GM18519 (cell line): ENCODE measurements around the gene RXFP4.

ENCODE experiments used
- ATAC-seq: cut with Tn5 transposase; IDR thresholded peaks from one replicate; pipeline ENCODE4 v1.9.1; 2021; ENCODE audit warnings: mild to moderate bottlenecking, moderate library complexity; ENCODE audit not compliant: unreplicated experiment, low FRiP score

Gene RXFP4

GRCh38 chr1:155954645-155955044 is 13.2 kb downstream of the RXFP4 start:
- ATAC-seq = no peak

- ATAC-seq = no peak
Measured at GRCh38 chr1:155957411-155957915, 16.0 kb downstream of the RXFP4 start.

GRCh38 chr1:155960081-155960745 is 18.8 kb downstream of the RXFP4 start:
- no peak for ATAC-seq

GRCh38 chr1:155961937-155962336 is 20.5 kb downstream of the RXFP4 start:
- no peak for ATAC-seq

GRCh38 chr1:155962599-155963211 is 21.3 kb downstream of the RXFP4 start:
- ATAC-seq = no peak

GRCh38 chr1:155964193-155964592 is 22.8 kb downstream of the RXFP4 start:
- ATAC-seq = no peak

GRCh38 chr1:155966135-155966534 is 24.7 kb downstream of the RXFP4 start:
- no peak for ATAC-seq

- ATAC-seq = no peak
Measured at GRCh38 chr1:155966750-155967149, 25.3 kb downstream of the RXFP4 start.

- no peak for ATAC-seq
Measured at GRCh38 chr1:155967341-155968050, 26.1 kb downstream of the RXFP4 start.

- ATAC-seq = no peak
Measured at GRCh38 chr1:155968051-155968400, 26.6 kb downstream of the RXFP4 start.

GRCh38 chr1:155968670-155969069 is 27.2 kb downstream of the RXFP4 start:
- no peak for ATAC-seq

GRCh38 chr1:155969377-155969791 is 27.9 kb downstream of the RXFP4 start:
- no peak for ATAC-seq

GRCh38 chr1:155970531-155971167 is 29.2 kb downstream of the RXFP4 start:
- no peak for ATAC-seq

GRCh38 chr1:155971910-155972809 is 30.7 kb downstream of the RXFP4 start:
- ATAC-seq = no peak

GRCh38 chr1:155973723-155974122 is 32.3 kb downstream of the RXFP4 start:
- no peak for ATAC-seq

GRCh38 chr1:155974208-155975115 is 33.0 kb downstream of the RXFP4 start:
- ATAC-seq = no peak

GRCh38 chr1:155975375-155976061 is 34.1 kb downstream of the RXFP4 start:
- no peak for ATAC-seq

- ATAC-seq = no peak
Measured at GRCh38 chr1:155976062-155976912, 34.8 kb downstream of the RXFP4 start.
